Esophagus muscularis mucosa (tissue), 3 donors: ENCODE data around the gene SERPINB1.

Experiments
- POLR2A ChIP-seq: fragments of 450-650 bp; IDR thresholded peaks from one replicate; pipeline ENCODE4 v1.6.1; 2017; ENCODE audit warnings: antibody characterized with exemption, moderate library complexity, mild to moderate bottlenecking, low read depth
- POLR2AphosphoS5 ChIP-seq, 2 donors: sonication (generic); formaldehyde crosslinking; IDR thresholded peaks; one replicate each; pipeline ENCODE4 v1.6.1; 2017; ENCODE audit warnings: antibody characterized with exemption in 2 of 2
- TF ChIP-seq, protein P1 (sequence below), 3 experiments: fragments of 200-600 bp in 2 of 3; fragments of 450-650 bp in 1 of 3; sonication (generic) in 2 of 3; IDR thresholded peaks; one replicate each; pipeline ENCODE4 v1.5.1; 2017 to 2019; ENCODE audit warnings: antibody characterized with exemption in 3 of 3, mild to moderate bottlenecking in 2 of 3, moderate library complexity in 1 of 3

GRCh38 chr6:2857185-2857579 lies 15.5 kb upstream of the SERPINB1 start:
- no peak for TF ChIP-seq POLR2A
- no peak for TF ChIP-seq POLR2AphosphoS5 (IDR thresholded peaks at IDR 0.05)
- TF ChIP-seq, protein P1, sequence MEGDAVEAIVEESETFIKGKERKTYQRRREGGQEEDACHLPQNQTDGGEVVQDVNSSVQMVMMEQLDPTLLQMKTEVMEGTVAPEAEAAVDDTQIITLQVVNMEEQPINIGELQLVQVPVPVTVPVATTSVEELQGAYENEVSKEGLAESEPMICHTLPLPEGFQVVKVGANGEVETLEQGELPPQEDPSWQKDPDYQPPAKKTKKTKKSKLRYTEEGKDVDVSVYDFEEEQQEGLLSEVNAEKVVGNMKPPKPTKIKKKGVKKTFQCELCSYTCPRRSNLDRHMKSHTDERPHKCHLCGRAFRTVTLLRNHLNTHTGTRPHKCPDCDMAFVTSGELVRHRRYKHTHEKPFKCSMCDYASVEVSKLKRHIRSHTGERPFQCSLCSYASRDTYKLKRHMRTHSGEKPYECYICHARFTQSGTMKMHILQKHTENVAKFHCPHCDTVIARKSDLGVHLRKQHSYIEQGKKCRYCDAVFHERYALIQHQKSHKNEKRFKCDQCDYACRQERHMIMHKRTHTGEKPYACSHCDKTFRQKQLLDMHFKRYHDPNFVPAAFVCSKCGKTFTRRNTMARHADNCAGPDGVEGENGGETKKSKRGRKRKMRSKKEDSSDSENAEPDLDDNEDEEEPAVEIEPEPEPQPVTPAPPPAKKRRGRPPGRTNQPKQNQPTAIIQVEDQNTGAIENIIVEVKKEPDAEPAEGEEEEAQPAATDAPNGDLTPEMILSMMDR (IDR thresholded peaks at IDR 0.05) = no peak
